ENCODE measurements around the gene UTS2.
A peak's percentile ranks its signal among the peaks of the same experiment; 100 is the strongest.

Gene UTS2

GRCh38 chr1:7809742-7810141 lies 43.1 kb downstream of the UTS2 start:
- no peak for DNase-seq

- DNase-seq = peak in 1 of 2 donors; percentile 43
Measured at GRCh38 chr1:7808253-7808844, 44.5 kb downstream of the UTS2 start.

- no peak for DNase-seq
Measured at GRCh38 chr1:7805460-7805859, 47.4 kb downstream of the UTS2 start.

Measured in CD4-positive, alpha-beta T cell treated with Interleukin-4 for 1 hour (primary cell).